DMS153 treated with DMSO at 0.1 percent for 48 hours (cell line): ENCODE measurements around the gene HNRNPM.
"Not testable (repeated sequence)": the region's sequence is repeated elsewhere in the genome, so short reads cannot be mapped to it uniquely, and the experiment has no call there.

Experiments
- DNase-seq: peaks from one replicate; lab custom pipeline; 2025; ENCODE audit not compliant: unreplicated experiment; lab: John Stamatoyannopoulos, UW

The HNRNPM gene

DNA sequence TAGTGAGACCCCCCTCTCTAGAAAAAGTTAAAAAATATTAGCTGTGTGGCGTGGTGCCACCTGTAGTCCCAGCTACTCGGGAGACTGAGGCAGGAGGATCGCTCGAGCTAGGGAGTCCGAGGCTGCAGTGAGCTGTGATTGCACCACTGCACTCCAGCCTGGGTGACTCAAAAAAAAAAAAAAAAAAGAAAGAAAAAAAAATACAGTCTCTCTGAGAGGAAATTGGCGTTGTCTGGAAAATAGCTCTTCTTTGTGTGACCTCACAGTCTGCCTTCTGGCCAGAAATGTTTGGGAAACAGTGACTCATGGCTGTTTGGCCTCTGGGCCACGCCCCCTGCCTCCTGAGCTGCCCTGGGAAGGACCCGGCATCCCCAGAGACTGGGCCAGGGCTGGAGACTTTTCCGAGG lies 21.0 kb upstream of the HNRNPM start:
- no peak for DNase-seq

DNA sequence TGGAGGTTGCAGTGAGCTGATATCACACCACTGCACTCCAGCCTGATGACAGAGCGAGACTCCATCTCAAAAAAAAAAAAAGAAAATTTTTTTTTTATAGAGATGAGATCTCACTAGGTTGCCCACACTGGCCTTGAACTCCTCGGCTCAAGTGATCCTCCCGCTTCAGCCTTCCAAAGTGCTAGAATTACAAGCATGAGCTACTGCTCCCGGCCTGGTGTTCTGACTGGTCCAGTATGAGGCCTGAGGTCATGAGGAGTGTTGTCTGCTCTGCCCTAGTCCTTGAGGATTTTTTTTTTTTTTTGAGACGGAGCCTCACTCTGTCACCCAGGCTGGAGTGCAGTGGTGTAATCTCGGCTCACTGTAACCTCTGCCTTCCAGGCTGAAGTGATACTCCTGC lies 19.4 kb upstream of the HNRNPM start:
- not testable (repeated sequence) for DNase-seq

DNA sequence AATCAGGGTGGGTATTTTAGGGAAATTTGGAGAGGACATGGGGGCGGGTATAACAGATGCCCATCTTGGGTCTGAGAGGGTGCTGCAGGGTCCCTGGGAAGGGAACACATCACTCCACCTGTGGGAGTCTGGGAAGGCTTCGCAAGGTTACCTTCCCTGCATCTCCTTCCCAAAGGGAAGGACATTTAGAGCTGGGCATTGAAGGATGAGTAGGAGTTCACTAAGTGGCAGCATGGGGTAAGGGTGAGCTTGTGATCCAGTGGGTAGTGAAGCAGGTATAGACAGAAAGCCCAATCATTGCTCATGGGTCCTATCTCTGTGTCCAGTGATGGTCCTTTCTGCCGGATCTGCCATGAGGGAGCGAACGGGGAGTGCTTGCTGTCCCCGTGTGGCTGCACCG lies 18.5 kb upstream of the HNRNPM start:
- DNase-seq = no peak

DNA sequence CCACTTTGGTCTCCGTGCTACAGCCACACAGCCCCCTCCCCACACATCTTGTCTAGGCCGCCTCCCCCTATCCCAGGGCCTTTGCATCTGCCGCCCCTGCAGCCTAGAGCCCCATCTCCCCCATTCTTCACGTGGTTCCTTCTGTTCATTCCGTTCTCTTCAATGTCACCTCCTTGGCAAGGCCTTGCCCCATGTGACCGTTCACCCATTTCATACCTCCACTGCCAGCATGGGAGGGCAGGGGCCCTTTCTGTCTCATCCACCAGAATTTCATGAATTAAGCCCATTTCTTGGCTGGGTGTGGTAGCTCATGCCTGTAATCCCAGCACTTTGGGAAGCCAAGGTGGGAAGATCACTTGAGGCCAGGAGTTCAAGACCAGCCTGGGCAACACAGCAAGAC lies 15.7 kb upstream of the HNRNPM start:
- DNase-seq = no peak

DNA sequence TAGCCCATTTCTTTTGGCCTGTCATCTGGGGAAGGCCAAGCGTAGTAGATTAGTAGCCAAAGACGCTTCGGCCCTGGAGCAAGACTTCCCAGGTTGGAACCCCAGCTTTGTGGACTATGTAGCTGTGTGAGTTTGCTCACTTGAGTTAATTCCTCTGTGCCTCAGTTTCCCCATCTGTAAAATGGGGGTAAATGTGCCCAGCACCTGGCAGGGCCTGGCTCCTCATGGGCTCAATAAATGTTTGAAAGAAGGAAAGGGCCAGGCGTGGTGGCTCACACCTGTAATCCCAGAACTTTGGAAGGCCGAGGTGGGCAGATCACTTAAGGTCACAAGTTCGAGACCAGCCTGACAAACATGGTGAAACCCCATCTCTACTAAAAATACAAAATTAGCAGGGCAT lies 14.9 kb upstream of the HNRNPM start:
- no peak for DNase-seq

DNA sequence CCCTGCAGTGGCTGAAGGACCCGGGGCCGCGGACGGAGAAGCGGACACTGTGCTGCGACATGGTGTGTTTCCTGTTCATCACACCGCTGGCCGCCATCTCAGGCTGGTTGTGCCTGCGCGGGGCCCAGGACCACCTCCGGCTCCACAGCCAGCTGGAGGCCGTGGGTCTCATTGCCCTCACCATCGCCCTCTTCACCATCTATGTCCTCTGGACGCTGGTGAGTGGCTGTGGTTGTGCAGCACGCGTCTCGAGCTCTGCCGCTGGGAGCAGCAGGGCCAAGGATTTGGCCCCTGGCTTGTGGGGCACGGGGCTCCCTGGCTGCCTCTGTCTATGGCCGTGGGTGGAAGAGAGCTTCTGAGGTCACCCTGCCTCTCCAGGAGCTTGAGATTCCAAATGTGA lies 14.1 kb upstream of the HNRNPM start:
- DNase-seq = no peak

DNA sequence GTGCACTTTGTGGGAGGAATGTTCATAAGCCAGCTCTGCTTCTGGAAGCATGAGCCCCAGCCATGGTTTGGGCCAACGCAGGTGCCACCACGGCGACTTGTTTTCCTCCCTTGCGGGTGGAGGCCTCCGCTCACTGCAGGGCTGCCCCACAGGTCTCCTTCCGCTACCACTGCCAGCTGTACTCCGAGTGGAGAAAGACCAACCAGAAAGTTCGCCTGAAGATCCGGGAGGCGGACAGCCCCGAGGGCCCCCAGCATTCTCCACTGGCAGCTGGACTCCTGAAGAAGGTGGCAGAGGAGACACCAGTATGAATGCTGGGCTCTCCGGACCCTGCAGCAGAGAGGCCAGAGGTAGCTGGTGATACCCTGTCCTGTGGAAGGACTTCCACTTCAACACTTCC lies 6.5 kb upstream of the HNRNPM start:
- DNase-seq = no peak

DNA sequence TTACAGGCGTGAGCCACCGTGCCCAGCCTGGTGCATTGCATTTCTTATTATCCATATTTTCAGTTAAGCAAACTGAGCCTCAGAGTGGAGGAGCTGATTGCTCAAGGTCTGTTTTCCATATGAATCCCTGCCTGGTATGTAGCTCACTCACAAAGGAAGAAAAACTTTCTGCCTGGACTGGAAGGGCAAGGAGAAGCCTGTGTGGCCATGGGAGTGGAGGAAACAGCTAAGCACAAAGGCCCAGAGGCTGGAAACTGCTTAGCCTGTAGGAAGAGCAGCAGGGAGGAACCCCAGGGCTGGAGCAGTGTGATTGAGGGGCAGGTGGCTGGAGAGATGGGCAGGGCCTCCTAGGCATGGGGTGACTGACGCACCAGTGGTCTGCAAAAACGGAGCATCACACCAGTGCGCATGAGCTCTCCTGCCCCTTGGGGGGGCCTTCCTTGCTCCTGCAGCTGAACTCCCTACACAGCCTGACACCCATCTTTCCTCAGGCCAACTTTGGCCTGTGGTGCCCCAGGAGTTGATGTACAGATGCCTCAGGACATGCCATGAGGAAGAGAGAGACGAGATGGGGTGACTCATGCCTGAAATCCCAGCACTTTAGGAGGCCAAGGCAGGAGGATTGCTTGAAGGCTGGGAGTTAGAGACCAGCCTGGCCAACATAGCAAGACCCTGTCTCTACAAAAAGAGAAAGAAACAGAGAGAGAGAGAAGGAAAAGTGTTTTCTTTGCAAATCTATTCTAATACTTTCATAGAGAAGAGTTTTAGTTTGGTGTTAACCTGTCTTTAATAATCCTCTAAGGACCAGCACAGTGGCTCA lies 2.8 kb upstream of the HNRNPM start:
- no peak for DNase-seq

DNA sequence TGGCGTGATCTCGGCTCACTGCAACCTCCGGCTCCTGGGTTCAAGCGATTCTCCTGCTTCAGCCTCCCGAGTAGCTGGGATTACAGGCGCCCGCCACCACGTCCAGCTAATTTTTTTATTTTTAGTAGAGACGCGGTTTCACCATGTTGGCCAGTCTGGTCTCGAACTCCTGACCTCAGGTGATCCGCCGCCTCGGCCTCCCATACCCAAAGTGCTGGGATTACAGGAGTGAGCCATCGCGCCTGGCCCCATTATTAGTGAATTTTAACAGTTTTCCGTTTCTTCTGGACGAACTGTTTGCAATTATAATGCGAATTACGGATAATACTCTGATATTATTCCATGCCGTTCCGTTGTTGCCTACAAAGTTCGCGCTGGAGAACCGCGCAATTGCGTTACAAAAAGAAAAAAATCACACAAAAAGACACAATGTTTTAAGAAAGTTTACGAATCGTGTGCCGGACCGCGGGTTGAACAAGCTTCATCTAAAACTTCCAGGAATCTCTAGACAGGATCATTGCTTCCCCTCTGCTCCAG lies 567 bp upstream of the HNRNPM start:
- DNase-seq = not testable (repeated sequence)

DNA sequence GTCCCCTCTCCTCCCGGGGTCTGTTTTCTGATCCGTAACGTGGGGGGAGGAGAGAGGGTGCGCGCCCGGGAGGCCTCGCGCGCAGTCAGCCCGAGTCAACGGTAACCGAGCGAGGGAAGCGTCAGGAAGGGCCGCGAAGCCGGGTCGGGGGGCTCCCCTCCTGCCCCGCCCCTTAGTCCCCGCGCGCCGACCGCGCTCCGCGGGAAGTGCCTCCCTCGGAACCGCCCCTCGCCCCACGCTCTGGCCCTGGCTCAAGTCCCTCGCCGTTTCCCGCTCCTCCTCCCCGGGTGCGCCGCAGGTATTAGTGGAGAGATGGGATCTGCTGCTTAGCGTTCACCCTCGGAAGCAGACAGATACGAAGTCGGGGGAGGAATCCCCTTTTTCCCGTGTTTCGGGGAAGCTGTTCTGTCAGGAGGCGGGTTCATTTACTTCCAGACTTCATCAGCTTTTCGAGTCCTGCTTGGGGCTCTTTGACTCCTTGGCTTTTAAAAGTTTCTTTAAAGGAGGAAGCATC lies 770 bp downstream of the HNRNPM start:
- DNase-seq = no peak

DNA sequence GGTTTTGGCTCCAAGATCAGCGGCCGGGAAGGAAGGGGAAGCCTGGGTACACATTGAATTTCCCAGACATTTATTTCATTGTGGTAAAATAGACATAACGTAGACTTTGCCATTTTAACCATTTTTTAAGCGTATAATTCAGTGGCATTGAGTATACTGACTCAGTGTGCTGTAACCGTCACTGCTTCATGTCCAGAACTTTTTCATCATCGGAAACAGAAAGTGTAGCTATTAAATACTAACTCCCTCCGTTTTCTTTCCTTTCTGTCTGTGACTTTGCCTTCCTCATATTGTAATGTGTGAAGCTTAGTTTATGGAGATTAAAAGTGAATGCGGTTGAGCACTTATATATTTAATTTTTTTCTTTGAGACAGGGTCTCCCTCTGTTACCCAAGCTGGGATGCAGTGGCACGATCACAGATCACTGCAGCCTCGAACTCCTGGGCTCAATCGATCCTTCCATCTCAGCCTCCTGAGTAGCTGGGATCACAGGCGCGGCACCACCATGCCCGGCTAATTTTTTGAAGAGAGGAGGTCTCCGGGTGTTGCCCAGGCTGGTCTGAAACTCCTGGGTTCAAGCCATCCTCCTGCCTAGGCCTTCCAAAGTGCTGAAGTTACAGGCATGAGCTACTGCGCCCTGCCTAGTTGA lies 1.4 kb downstream of the HNRNPM start:
- no peak for DNase-seq

DNA sequence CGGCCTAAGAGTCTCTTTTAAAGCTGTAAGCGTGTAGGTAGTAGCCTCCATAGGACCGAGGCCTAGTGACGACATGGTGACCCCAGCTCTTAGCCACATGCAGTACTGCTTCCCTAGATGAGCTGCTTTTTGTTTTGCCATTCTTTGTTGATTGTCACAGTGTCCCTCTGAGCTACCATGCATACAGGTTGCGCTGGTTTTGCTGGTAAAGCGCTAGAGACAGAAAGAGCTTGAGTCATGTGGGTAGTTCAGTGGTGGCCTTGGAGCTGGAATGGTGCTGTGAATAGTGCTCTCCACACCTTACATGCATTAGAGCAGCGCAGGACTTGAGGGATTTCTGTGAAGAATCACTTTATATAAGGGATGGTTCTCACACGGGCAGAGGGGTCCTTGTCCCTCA lies 5.1 kb downstream of the HNRNPM start:
- DNase-seq = no peak

DNA sequence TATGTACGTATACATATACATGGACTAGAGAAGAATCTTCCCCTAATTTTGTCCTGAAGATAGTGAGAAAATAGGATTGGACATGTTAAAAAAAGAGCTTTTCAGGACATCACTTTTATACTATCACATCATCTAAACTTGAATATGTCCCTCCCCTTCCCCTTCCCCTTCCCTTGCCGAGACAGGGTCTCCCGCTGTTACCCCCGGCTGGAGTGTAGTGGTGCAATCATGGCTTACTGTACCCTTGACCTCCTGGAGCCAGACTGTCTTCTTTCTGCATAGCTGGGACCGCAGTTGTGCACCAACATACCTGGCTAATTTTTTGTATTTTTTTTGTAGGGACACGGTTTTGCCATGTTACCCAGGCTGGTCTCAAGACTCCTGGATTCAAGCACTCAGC lies 6.6 kb downstream of the HNRNPM start:
- no peak for DNase-seq

DNA sequence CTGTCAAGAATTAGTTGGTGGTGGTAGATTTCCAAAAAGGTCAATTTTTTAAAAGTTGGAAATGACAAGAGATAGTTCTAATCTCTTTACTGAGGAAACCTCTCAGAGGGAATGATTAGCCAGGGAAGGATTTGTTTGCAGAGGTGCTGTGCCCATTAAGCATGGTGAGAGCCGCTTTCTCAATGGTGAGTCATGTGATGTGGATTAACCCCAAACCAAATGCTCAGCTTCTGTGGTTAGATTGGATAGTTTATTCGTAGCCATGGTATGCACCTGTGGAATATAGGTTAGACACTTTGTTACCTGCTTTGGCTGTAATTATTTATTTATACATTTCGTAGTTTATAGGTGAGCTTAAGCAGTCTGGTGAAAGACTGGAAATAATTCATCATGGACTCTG lies 7.1 kb downstream of the HNRNPM start:
- no peak for DNase-seq

DNA sequence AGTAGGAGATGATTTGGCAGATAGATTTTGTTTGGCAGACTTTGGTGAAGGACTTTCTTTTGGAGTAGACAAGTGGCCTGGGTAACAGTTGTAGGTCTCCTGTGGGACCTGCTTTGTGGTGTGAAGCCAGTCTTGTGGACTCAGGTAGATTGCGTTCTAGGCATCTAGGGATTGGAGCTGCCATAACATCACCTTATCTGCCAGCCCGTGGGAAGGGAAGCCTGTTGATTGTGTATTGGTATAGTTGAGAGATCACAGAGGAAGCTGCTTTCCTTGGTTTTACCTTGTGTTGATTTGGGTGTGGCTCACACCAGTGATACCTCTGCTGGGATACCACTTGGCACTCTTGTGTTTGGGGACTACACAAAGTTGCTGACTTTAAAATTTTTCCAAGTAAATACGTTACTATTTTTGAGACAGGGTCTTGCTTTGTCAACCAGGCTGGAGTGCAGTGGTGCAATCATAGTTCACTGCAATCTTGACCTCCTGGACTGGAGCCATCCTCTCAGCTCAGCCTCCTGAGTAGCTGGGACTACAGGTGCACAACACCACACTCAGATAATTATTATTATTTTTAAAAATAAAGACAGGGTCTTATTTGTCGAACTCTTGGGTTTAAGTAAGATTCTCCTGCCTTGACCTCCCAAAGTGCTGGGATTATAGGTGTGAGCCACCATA lies 7.8 kb downstream of the HNRNPM start:
- DNase-seq = no peak

DNA sequence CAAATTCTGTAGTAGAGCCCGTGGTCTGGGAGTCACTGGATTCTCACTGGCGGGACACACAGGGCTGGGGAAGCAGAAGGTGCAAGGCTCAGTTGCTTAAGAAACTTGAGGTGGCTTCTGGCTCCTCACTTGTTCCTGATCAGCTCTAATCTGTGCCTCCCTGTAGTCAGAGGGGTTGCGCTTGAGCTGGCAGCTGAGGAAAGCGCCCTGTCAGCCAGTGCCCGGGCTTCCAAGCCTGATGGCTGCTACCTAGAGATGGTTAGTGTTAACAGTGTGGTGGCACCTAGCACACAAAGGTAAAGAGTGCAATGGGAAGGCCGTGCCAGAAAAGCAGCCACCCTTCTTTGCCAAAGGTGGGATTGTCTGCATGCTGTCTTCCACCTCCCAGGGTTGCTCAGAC lies 8.8 kb downstream of the HNRNPM start:
- DNase-seq = no peak

DNA sequence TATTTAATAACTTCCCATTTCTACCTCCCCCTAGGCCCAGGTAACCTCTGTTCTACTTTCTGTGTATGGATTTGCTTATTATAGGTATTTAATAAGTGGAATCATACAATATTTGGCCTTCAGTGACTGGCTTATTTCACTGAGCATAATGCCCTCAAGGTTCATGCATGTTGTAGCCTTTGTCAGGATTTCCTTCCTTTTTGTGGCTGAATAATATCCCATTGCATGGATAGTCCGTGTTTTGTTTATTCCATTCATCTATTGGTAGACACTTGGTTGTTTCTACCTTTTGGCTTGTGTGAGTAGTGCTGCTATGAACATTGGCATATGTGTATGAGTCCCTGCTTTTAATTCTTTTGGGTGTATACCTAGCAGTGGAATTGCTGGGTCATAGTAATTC lies 9.4 kb downstream of the HNRNPM start:
- DNase-seq = no peak

DNA sequence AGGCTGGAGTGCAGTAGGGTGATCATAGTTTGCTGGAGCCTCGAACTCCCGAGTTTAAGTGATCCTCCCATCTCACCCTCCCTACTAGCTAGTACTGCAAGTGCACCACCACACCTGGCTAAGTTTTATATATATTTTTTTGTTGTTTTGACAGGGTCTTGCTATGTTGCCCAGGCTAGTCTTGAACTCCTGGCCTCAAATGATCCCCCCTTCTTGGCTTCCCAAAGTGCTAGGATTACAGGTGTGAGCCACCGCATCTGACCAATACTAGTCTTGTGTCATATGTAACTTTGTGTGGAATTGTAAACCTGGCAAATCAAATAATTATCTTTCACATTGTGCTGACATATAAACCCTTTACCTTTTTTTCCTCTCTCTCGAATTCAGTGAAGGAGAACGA lies 10.2 kb downstream of the HNRNPM start:
- DNase-seq = no peak

DNA sequence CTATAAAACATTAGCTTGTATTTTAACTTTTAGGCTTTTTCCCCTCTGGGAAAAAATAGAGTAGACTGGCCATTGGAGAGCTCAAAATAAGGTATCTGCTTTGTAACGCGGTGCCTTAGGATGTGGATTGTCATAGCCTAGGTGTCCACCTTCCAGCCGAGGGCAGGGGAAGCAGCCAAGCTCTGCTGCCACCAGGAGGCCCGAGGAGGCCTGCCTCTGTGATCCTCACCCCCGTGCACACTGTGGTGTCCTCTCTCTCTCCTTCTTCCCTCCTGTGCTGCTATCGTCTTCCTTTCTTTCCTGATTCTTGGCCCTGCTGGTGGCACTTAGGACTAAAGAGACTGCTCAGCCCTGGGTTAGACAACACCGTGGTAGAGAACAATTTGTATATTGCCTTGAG lies 11.3 kb downstream of the HNRNPM start:
- DNase-seq = no peak

DNA sequence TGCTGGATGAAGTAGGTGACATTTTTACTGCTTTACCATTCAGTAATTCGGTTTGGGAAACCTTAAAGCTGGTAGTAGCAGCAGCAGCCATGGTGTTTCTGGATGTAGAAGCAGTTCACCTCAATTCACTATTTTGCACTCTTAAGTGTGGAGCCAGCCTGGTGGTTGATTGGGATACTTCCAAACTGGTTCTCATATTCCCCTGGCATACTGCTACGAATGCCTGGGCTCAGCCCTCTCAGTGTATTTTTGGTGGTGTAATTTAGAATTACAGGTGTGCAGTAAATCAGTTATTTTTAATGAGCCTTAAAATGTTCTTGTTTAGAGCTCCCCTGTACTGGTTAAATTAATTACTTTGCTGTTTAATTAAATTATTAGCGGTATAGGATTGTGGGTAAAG lies 12.4 kb downstream of the HNRNPM start:
- no peak for DNase-seq

DNA sequence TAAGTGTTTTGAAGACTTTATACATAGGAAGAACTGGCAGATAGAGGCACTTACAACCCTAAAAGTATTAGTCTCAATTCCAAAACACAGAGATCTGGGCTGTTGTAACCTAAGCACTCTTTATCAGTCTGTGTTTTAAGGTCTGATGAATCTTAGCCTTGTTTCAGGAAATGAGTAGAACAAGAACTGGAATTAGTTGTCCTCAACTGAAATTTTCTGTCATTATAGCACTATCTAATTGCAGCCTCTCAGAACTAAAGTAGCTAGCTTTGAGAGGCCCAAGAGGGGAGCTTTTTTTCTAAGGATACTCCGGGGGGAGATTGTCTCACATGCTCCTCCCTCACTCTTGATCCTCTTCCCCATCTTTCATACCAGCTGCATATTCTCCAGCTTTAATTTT lies 13.1 kb downstream of the HNRNPM start:
- no peak for DNase-seq

DNA sequence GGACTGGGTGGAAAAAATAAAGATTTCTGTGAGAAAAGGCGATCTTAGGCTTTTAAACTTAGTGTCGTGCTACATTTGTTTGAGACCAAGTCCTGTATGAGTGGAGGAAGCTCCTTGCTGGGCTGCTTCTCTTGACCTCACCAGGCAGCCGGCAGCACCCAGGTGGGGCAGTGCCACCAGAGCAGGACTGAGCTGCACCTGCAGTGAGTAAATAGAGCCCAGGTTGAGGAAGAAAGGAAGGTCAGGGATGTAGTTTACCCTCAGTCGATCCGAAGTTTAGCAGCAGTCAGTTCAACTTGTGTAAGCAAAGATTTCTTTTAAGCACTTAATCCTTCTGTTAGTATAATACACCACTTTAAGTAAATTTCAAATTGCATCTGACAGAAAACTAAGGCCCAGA lies 13.6 kb downstream of the HNRNPM start:
- DNase-seq = no peak
